AG04450 (cell line): ENCODE data around the gene PEAK3. TPM values are rescaled to one million over a fixed set of nuclear protein-coding genes. Genes with fewer than 3 reads are reported as not detected.
A peak's percentile ranks its signal among the peaks of the same experiment; 100 is the strongest.

Experiments
- CTCF ChIA-PET: fragments of 300-600, 350-600 bp; formaldehyde crosslinking; extraction: SDS; loops from one replicate; lab custom pipeline; 2022; ENCODE audit warnings: antibody characterized with exemption, inconsistent platforms; lab: Charles Lee
- POLR2A ChIA-PET: fragments of 350-600 bp; formaldehyde crosslinking; extraction: SDS; loops from one replicate; lab custom pipeline; 2021; ENCODE audit warnings: antibody characterized with exemption, inconsistent platforms; lab: Yijun Ruan, JAX
- DNase-seq: peaks from one replicate; pipeline ENCODE4 v3.0.0-alpha.2; 2011; ENCODE audit warnings: low read depth, low spot score
- H3K27ac ChIP-seq: one replicate; pipeline ENCODE4 v1.5.1; 2012; ENCODE audit warnings: low read depth, low read length, control low read depth
- H3K27me3 ChIP-seq: one replicate; pipeline ENCODE4 v1.6.0; 2012; ENCODE audit warnings: low read length; ENCODE audit not compliant: control insufficient read depth, insufficient read depth
- H3K4me3 ChIP-seq: 2 replicates; pipeline ENCODE4 v1.5.1; 2011; ENCODE audit warnings: mild to moderate bottlenecking, low read depth, low read length, control low read depth
- H3K9me3 ChIP-seq: 2 replicates; pipeline ENCODE4 v1.5.1; 2012; ENCODE audit warnings: low read length; ENCODE audit not compliant: control insufficient read depth, insufficient read depth
- CTCF ChIP-seq: IDR thresholded peaks from 2 replicates; pipeline ENCODE4 v1.5.1; 2011; ENCODE audit warnings: low read depth, low read length, control low read depth, inconsistent platforms
- polyA minus RNA-seq: library from RNA; depleted of rRNA, polyadenylated mRNA; stranded (reverse); fragments of >200 nt; gene quantifications from 2 replicates; pipeline ENCODE4 v1.2.3, GENCODE V29; 2011; rRNA and poly(A)+ RNA removed
- polyA plus RNA-seq: library from polyadenylated mRNA; depleted of rRNA; stranded (reverse); fragments of >200 nt; gene quantifications from 2 replicates; pipeline ENCODE4 v1.2.3, GENCODE V29; 2011; rRNA removed

The PEAK3 gene, protein sequence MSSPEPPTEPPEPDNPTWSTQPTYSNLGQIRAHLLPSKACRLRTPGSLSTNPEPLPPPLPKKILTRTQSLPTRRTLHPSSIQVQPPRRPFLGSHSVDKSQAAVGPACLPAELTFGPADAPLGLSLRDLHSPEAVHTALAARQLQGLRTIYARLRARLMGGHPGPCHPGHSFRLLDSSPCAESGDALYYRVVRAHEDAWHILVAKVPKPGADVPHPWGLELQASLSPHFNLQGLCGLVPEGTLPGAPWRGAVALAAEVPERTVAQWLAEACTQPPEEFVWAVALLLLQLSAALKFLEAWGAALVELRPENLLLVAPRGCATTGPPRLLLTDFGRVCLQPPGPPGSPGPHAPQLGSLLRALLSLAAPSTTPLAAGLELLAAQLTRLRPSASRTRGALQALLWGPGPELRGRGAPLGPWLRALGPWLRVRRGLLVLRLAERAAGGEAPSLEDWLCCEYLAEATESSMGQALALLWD
- 0.04 TPM in 1 of 2 replicates, not detected in the other for polyA plus RNA-seq
- not detected in 2 replicates for polyA minus RNA-seq

DNA sequence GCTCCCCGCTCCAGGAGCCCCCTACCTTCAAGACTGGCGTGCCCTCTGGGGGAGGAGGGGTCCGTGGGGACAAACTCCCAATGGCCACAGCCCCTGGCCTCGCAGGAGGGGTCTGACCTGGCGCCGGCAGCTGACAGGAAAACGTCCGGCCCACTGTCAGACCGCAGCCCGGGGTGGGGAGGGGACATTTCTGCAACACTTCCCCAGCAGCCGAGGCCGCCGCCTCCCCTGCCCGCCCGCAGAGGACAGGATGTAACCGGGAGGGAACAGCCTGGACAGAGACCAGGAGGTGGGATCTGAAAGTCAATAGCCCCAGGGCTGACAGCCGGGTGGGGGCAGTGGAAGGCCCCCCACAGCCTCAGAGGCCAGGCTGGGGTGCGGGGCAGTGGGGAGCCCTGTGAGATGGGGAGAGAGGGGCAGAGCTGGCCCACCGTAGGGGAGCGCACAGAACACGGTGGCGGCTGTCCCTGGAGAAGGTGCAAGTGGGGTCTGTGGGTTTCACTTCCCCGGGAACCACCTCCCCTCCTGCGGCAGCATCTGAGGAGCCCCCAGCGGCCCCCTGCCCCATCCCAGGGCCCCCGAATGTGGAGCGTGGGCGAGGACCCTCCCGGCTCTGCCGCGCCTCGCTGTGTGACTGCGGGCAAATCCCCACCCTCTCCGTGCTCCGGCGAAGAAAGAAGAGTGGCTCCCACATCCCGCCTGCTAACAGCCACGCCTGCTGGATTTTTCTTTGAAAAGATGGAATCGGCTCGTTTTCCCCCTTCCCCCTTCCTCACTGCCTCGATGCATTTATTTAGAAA is at the start of gene PEAK3:
TSS of gene PEAK3 (minus strand) at position 114 of the 800 bp plus-strand sequence. CDS start 1,244 bp downstream, outside the sequence.
- Histone ChIP-seq H3K27ac (no peak within 1 kb of the TSS), H3K9me3 (peaks cover 4% of the 10 kb centered on the region; the same call in 1 of the 2 replicates), H3K27me3 (peaks cover 5% of the 10 kb centered on the region), H3K4me3 (peak within 1 kb of the TSS; percentile 36)
- DNase-seq, result no peak
- TF ChIP-seq CTCF, result no peak
- ChIA-PET CTCF (no interaction called here), POLR2A (interaction anchor here (1.3 kb wide), 1 partner anchor 11 kb away, joined by 3 read pairs; no protein-coding TSS in a partner anchor)

DNA sequence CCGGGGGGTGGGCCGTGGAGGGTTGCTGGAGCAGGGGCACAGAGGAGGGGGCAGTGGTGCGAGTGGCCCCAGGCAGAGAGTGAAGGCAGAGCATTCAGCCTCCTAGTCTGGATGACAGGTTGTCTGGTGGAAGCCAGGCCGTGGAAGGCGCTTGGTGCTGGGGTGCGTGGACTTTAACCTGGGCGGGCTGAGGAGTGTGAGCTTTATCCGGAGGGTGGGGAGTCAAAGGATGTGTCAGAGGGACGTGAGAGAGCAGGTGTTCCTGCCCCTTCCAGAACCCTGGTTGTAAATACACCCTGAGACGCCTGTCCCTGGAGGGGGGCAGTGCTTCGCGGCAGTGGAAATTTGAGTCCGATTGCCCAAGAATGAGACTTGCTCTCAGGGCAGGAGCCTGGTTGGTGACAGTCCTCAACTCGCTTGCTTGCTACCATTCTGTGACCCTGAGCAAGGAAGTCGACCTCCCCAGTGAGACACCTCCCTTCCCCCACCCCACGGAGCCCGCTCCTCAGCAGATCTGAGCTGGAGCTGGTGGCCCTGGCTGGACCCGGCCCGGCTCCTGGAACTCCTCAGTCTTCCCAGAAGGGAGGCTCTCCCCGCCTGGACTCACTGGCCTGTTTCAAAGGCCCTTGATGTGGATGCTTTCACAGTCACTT is 48.8 kb upstream of the PEAK3 start:
- no peaks in the 10 kb centered on the region for H3K27me3 ChIP-seq
- H3K9me3 ChIP-seq, result peaks cover 17% of the 10 kb centered on the region
- H3K4me3 ChIP-seq, result no peak overlapping the region
- ChIA-PET CTCF (interaction anchor here (0.6 to 1.5 kb wide), 2 partner anchors 15 to 95 kb away, joined by 3 to 5 read pairs; partner anchors contain the start of gene PLEKHJ1), POLR2A (no interaction called here)
- no peak for TF ChIP-seq CTCF
- no peak overlapping the region for H3K27ac ChIP-seq
- DNase-seq, result no peak

- Histone ChIP-seq H3K9me3 (peaks cover 12% of the 10 kb centered on the region), H3K4me3 (no peak overlapping the region), H3K27me3 (no peaks in the 10 kb centered on the region), H3K27ac (no peak overlapping the region)
- ChIA-PET POLR2A (no interaction called here), CTCF (interaction anchor here (0.6 to 1.5 kb wide), 2 partner anchors 14 to 94 kb away, joined by 3 to 5 read pairs; partner anchors contain the start of gene PLEKHJ1)
- no peak for TF ChIP-seq CTCF
- DNase-seq, result no peak
These were observed 48.3 kb upstream of the PEAK3 start for GRCh38 chr19:2330255-2330631.

- POLR2A ChIA-PET, result no interaction called here
- no peak overlapping the region for H3K27ac ChIP-seq
- H3K4me3 ChIP-seq, result peak overlapping the region; percentile 86
- DNase-seq, result no peak
- CTCF ChIA-PET, result interaction anchor here (1.5 kb wide), 1 partner anchor 13 kb away, joined by 5 read pairs; no protein-coding TSS in a partner anchor
- no peaks in the 10 kb centered on the region for H3K27me3 ChIP-seq
- TF ChIP-seq CTCF, result no peak
- H3K9me3 ChIP-seq, result peaks cover 5% of the 10 kb centered on the region
These were observed 47.5 kb upstream of the PEAK3 start for GRCh38 chr19:2329501-2329916.
